Measurements from ENCODE around the gene KIF22.

KIF22 gene

GRCh38 chr16:29854520-29855100, 64.1 kb downstream of the KIF22 start:
- H3K27ac ChIP-seq, result no peak overlapping the region
- TF ChIP-seq CTCF (conservative IDR thresholded peaks at IDR 0.05; ENCODE audit: low read depth, low read length), result no peak
- H3K4me3 ChIP-seq (IDR thresholded peaks at IDR 0.05; ENCODE audit: insufficient read depth, low read depth, low read length), result no peak overlapping the region
- no peak overlapping the region for H3K9ac ChIP-seq
- H3K79me2 ChIP-seq (ENCODE audit: insufficient read depth, low read depth), result no peaks in the 10 kb centered on the region
- no peak overlapping the region for H3K4me2 ChIP-seq
- no peak overlapping the region for H2AFZ ChIP-seq (ENCODE audit: low read depth)
- H3K36me3 ChIP-seq (ENCODE audit: insufficient read depth), result peaks cover 3% of the 10 kb centered on the region; the same call in 1 of the 2 replicates
- H3K4me1 ChIP-seq (ENCODE audit: low read depth, poor library complexity, severe bottlenecking), result no peaks in the 10 kb centered on the region
- H4K20me1 ChIP-seq (ENCODE audit: insufficient read depth), result no peaks in the 10 kb centered on the region
- no peaks in the 10 kb centered on the region for H3K27me3 ChIP-seq (ENCODE audit: insufficient read depth, low read depth)

Data from KMS-11 (cell line).